SK-N-SH treated with all-trans-retinoic acid at 6 μM for 48 hours (cell line): ENCODE results near the gene ZFYVE21.

Experiments
- ATAC-seq: fragments of 200-7000 bp; cut with Tn5 transposase; 3 replicates; pipeline ENCODE4 v1.9.1; 2020; ENCODE audit warnings: mild to moderate bottlenecking, moderate library complexity
- ARNTL ChIP-seq: fragments of 450-650 bp; formaldehyde crosslinking; IDR thresholded peaks from 2 replicates; pipeline ENCODE4 v1.5.0; 2020; ENCODE audit warnings: low read depth, mild to moderate bottlenecking, moderate library complexity, borderline replicate concordance
- BACH2 ChIP-seq: fragments of 250-450 bp; sonication (Bioruptor Pico); IDR thresholded peaks from 2 replicates; pipeline ENCODE4 v1.9.0; 2021; ENCODE audit warnings: mild to moderate bottlenecking, borderline replicate concordance
- CREB5 ChIP-seq: fragments of 250-450 bp; sonication (Bioruptor Pico); IDR thresholded peaks from 2 replicates; pipeline ENCODE4 v1.5.1; 2020; ENCODE audit warnings: low read depth, mild to moderate bottlenecking, moderate library complexity
- CSRNP3 ChIP-seq: fragments of 250-450 bp; sonication (Bioruptor Pico); IDR thresholded peaks from 2 replicates; pipeline ENCODE4 v1.5.1; 2021; ENCODE audit warnings: mild to moderate bottlenecking, moderate library complexity
- ESRRG ChIP-seq: fragments of 250-450 bp; sonication (Bioruptor Pico); IDR thresholded peaks from 2 replicates; pipeline ENCODE4 v1.6.1; 2021; ENCODE audit warnings: mild to moderate bottlenecking
- GLIS3 ChIP-seq: fragments of 250-450 bp; sonication (Bioruptor Pico); IDR thresholded peaks from 2 replicates; pipeline ENCODE4 v1.5.0; 2020; ENCODE audit warnings: mild to moderate bottlenecking, moderate library complexity
- ISL1 ChIP-seq: fragments of 250-450 bp; sonication (Bioruptor Pico); IDR thresholded peaks from 2 replicates; pipeline ENCODE4 v2.1.2; 2022; ENCODE audit warnings: mild to moderate bottlenecking, moderate library complexity
- OSR1 ChIP-seq: fragments of 250-450 bp; sonication (Bioruptor Pico); IDR thresholded peaks from 2 replicates; pipeline ENCODE4 v1.8.0; 2022; ENCODE audit warnings: moderate library complexity, mild to moderate bottlenecking, inconsistent platforms
- PATZ1 ChIP-seq: fragments of 250-450 bp; sonication (Bioruptor Pico); IDR thresholded peaks from 2 replicates; pipeline ENCODE4 v1.8.0; 2020; ENCODE audit warnings: mild to moderate bottlenecking, moderate library complexity, borderline replicate concordance
- POU6F1 ChIP-seq: fragments of 250-450 bp; sonication (Bioruptor Pico); IDR thresholded peaks from 2 replicates; pipeline ENCODE4 v1.8.0; 2021; ENCODE audit warnings: low read depth, mild to moderate bottlenecking, moderate library complexity, borderline replicate concordance
- PPARA ChIP-seq: fragments of 250-450 bp; sonication (Bioruptor Pico); IDR thresholded peaks from 2 replicates; pipeline ENCODE4 v1.5.0; 2020; ENCODE audit warnings: mild to moderate bottlenecking, borderline replicate concordance
- RARB ChIP-seq: fragments of 250-450 bp; sonication (Bioruptor Pico); IDR thresholded peaks from 2 replicates; pipeline ENCODE4 v1.8.0; 2021; ENCODE audit warnings: mild to moderate bottlenecking, moderate library complexity
- SNAI2 ChIP-seq: fragments of 250-450 bp; sonication (Bioruptor Pico); IDR thresholded peaks from 2 replicates; pipeline ENCODE4 v1.5.0; 2020; ENCODE audit warnings: mild to moderate bottlenecking, moderate library complexity
- TCF4 ChIP-seq: fragments of 250-450 bp; sonication (Bioruptor Pico); IDR thresholded peaks from 2 replicates; pipeline ENCODE4 v1.8.0; 2021; ENCODE audit warnings: mild to moderate bottlenecking, moderate library complexity, borderline replicate concordance
- ZFP30 ChIP-seq: fragments of 450-650 bp; formaldehyde crosslinking; IDR thresholded peaks from 2 replicates; pipeline ENCODE4 v1.5.0; 2022; ENCODE audit warnings: mild to moderate bottlenecking, moderate library complexity

ZFYVE21 gene

GRCh38 chr14:103725739-103726395, 10.3 kb downstream of the ZFYVE21 start (continued):
- TF ChIP-seq PATZ1 (CRISPR knock-in tag) (no peak), ESRRG (CRISPR knock-in tag) (no peak)

- no peak for TF ChIP-seq ISL1 (CRISPR knock-in tag)
- no peak for TF ChIP-seq TCF4 (CRISPR knock-in tag)
- no peak for TF ChIP-seq BACH2 (CRISPR knock-in tag)
- TF ChIP-seq SNAI2 (CRISPR knock-in tag): no peak
- TF ChIP-seq CSRNP3 (CRISPR knock-in tag): no peak
- TF ChIP-seq ARNTL (CRISPR knock-in tag): no peak
- TF ChIP-seq RARB (CRISPR knock-in tag): no peak
- TF ChIP-seq ZFP30 (CRISPR knock-in tag): no peak
- no peak for TF ChIP-seq ESRRG (CRISPR knock-in tag)
- no peak for TF ChIP-seq CREB5
- TF ChIP-seq PATZ1 (CRISPR knock-in tag): no peak
- no peak for ATAC-seq
Observed at GRCh38 chr14:103726474-103726873, 10.9 kb downstream of the ZFYVE21 start.

- no peak for TF ChIP-seq GLIS3
- no peak for TF ChIP-seq OSR1 (CRISPR knock-in tag)
- ATAC-seq: no peak
Observed at GRCh38 chr14:103727313-103727980, 11.8 kb downstream of the ZFYVE21 start.

GRCh38 chr14:103728141-103728540, 12.5 kb downstream of the ZFYVE21 start:
- TF ChIP-seq ARNTL (CRISPR knock-in tag) (no peak), PPARA (no peak), POU6F1 (CRISPR knock-in tag) (no peak), PATZ1 (CRISPR knock-in tag) (no peak), ZFP30 (CRISPR knock-in tag) (no peak)
- TF ChIP-seq, all 23 proteins: peak for 0
- ATAC-seq: no peak
